ENCODE measurements around the gene GABBR2.

- TF ChIP-seq CTCF (IDR thresholded peaks at IDR 0.05) (no peak), POLR2A (IDR thresholded peaks at IDR 0.05) (no peak)
These were observed 30.0 kb upstream of the GABBR2 start for GRCh38 chr9:98738741-98739140.

Data from adrenal gland (tissue), 5 donors.